ENCODE results near the gene ARHGDIA.
A peak's percentile ranks its signal among the peaks of the same experiment; 100 is the strongest.
"Not testable (repeated sequence)": the region's sequence is repeated elsewhere in the genome, so short reads cannot be mapped to it uniquely, and the experiment has no call there.

Gene ARHGDIA

DNA sequence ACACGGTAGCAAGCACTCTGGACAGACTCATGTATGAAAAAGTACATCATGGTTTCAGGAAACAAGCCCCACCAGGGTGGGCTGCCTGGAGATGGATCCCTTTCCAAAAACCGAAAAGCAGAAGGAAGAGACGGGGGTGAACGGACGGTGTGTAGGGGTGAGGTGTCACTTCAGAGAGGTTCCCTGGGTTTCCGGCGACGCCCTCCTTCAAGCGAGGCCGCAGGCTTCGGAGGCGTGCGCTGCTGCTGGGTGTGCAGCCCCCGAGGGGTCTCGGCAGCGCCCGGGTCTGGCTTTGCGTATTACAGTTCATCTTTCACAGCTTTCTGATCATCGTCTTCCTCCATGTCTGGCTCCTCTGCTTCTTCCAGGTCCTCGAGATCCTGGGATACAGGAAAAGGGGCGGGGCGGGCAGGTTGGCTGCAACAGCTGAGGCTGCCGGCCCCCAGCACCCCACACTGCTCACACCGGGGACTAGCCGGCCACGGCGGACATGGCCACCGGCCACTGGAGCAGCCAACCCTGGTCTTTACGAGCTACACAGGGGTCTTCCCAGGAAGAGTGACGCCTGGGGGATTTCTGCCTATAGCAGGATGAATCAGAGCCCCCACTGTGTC lies 27.3 kb downstream of the ARHGDIA start:
- no peak for DNase-seq (ENCODE audit: low spot score)

DNA sequence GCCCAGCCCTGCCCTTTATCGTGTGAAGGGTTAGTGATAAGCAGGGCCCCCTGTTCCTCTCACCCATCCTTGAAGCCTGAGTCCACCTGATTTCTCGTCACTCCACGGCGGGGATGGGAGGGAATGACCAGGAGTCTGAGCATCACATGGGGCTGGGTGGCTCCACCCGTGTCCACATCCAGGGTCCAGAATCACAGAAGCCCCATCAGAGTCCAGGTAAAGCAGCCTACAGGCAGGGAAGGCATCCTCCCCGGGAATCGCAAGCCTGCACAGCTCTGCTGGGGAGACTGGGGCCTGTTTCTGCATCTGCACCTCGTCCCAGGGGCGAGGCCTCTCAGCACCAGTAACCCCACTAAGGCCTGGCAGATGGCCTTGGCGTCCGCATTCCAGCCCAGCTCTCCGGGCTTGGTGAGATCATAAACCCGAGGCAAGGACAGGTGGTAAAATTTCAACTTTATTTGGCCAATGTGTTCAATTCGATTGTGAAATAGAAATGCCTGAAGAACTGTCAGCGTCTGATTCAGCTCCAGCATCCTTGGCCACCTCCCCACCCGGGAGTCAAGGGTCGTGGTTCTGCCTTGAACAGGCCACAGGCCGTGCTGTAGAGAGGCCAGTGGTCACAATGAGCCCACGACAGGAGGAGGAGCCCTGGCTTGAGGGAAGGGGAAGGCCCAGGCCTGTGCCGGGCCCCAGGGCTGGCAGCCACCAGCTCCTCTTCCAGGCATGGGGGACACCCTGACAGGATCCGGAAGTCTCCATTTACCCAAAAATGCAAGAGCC lies 28.2 kb downstream of the ARHGDIA start:
- no peak for DNase-seq (ENCODE audit: low spot score)

DNA sequence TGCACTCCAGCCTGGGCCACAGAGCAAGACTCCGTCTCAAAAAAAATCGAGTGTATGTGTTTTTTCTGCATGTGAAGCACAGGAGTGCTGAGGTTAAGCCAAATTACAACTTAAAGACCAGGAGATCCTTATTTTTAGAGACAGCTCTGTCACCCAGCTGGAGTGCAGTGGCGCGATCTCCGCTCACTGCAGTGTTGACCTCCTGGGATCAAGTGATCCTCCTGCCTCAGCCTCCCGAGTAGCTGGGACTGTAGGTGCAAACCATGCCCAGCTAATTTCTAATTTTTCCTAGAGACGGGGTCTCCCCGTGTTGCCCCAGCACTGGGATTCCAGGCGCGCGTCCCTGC lies 28.8 kb downstream of the ARHGDIA start:
- DNase-seq (ENCODE audit: low spot score) = no peak

DNA sequence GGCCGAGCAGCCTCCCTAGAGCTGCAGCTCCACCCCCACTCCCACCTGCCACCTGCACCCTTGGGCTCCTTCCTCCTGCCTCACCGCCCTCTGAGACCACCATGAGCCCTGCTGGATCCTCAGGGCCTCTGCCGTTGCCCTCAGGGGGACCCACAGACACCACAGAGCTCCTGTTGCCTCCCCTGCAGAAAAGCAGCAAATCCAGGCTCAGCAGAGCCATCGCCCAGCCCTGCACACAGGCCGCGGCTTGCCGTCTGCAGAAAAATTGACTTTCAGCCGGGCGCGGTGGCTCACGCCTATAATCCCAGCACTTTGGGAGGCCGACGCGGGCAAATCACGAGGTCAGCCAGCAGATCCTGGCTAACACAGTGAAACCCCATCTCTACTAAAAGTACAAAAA lies 29.3 kb downstream of the ARHGDIA start:
- DNase-seq (ENCODE audit: low spot score) = no peak

DNA sequence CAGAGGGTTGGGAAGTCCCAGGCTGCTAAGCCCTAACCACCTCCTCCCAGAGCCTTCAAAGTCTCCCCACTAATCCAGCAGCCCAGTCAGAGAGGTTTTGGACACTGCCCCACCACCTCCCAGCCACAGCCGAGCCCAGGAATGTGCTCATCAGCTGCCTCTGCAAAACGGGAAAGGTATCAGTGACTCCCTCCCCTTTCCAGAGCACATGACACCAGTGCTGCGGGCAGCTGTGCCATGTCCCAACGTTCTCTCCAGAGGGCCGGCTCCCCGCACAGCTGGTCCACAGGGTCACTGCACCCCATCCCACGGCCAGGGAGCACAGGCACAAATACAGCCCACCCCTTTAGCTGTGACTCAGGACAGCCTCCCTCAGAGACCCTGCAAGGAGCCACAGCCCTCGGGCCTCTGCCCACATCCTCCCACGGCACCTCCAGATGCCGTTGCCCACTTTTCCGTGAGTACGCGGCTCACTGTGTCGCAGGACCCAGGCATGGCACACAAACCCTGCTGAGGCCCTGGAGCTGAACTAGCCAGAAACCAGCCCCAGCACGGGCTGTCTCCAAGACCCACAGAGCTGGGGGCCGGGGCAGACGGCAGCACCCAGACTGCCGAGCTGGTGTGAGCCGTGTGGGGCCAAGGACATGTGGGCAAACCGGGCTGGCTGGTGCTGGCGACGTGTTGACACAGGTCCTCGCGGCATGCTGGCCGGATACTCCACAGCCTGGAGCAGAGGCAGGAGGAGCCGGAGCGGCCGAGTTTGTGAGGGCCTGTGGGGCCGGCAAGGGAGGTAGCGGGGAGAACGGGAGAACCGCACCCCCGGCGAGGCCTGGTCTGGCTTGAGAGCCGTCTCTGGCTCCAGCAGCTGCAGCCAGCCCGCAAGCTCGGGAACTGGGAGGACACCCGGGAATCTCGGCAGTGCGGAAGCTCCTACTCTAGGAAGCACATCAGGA lies 30.0 kb downstream of the ARHGDIA start:
- no peak for DNase-seq (ENCODE audit: low spot score)

DNA sequence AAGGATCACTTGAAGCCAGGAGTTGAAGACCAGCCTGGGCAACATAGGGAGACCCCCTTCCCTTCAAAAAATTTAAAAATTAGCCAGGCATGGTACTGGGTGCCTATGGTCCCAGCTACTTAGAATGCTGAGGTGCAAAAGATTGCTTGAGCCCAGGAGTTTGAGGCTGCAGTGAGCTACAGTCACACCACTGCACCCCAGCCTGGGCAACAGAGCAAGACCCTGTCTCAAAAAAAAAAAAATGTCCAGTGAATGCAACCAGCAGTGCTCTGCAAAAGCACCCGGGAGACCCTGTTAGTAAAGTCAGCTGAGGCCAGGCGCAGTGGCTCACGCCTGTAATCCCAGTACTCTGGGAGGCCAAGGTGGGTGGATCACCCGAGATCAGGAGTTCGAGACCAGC lies 31.1 kb downstream of the ARHGDIA start:
- DNase-seq (ENCODE audit: low spot score) = not testable (repeated sequence)

DNA sequence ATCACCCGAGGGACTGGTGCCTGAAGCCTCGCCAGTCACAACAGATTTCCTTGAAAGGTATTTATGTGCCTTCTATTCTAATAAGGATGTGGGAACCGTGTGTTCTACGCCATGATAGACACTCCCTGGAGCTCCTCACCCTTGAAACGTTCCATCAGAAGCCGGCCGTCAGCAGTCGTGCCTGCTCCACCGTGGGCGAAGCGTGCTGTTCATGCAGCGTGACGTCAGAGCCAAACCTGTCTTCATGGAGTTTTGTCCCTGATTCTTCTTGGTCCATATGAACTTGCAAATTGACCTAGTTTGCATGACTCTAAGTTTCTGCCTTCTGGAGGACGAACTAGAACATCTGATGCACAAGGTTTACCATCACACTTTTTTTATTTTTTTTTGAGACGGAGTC lies 31.8 kb downstream of the ARHGDIA start:
- DNase-seq (ENCODE audit: low spot score) = no peak

DNA sequence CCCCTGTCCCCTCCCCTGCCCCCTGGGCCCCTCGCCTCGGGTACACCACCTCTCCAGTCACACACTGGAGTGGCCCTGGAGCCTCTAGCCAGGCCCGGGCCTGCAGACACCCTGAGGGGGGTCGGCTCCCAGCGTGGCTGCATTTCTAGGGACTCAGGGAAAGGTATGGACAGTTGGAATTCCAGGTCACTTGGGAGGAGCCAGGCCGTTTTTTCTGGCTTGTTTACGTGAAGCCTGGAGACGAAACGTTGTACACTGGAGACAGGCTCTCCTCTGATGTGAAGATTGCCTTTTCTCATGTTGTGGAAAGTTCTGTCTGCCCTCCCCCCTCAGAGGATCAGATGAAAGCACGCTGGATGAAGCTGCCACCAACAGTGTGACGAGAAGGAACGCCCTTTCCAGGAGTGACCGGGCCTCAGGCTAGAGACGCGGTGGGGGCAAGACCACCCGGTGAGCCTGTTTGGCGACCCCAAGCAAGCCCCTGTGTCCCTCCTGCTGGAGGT lies 32.3 kb downstream of the ARHGDIA start:
- no peak for DNase-seq (ENCODE audit: low spot score)

DNA sequence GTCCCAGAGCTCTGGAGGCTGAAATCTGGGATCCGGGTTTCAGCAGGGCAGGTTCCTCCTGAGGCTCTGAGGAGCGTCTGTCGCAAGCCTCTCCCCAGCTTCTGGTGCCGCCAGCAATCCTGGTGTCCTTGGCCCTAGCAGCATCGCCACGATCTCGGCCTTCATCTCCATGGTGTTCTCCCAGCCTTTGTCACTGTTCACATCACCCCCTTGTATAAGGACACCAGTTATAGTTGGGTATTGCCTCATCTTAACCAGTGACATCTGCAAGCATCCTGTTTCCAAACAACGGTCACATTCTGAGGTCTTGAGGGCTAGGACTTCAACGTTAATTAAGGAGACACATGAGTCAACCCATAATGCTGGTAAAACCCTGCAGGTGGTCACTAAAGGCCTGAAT lies 33.5 kb downstream of the ARHGDIA start:
- DNase-seq (ENCODE audit: low spot score) = no peak

DNA sequence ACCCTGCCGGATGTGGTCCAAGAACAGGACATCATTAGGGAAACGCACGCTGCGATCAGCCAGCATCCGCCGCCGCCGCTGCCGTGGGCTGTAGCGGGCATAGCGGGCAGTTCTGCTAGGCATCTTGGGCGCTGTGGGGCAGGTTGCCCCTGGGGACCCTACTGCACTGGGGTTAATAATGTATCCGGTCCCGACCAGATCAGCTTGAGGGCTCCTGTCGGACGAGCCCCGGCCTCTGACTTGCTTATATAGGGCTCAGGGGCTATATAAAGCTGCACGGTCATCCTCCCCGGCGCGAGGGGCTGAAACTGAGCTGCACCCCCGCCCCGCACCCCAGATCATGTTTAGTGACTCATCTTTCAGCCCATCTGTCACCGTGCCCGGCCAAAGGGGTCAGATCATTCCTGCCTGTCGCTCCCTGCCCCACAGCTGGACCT lies 36.3 kb downstream of the ARHGDIA start, which contains the start of gene PPP1R27:
TSS of gene PPP1R27 (minus strand) at position 220 of the 437 bp plus-strand sequence. CDS start at position 123, 97 bp downstream.
- no peak for DNase-seq (ENCODE audit: low spot score)

DNA sequence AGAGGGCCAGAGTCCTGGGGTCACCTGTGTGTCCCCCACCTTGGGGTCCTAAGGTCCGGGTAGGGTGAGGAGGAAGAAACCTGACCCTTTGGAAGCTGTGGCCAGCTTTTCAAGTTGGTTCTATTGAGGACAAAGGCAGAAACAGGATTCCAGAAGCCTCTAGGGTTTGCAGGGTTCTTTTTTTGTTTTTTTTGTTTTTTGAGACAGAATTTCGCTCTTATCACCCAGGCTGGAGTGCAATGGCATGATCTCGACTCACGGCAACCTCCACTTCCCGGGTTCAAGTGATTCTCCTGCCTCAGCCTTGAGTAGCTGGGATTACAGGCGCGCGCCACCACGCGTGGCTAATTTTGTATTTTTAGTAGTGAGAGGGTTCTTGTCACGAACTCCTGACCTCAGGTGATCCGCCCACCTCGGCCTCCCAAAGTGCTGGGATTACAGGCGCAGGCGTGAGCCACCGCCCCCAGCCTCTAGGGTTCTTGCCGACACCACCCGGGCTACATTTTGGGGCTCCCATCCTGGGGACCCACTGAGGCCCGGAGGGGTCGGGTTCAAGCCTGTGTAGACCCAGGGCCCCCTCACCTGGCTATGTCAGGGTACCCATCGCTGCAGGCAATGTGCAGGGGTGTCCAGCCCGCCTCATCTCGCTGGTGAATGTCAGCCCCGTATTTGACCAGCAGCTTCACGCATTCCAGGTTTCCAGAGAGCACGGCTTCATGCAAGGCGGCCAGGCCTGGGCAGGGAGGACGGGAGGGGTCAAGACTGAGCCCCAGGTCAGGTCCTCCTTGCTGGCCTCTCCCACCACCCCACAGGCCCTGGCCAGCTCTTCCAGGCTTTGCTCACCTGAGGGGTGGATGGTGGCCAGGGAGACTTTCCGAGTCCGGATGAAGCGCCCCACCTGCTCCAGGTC lies 37.0 kb downstream of the ARHGDIA start:
- no peak for DNase-seq (ENCODE audit: low spot score)

DNA sequence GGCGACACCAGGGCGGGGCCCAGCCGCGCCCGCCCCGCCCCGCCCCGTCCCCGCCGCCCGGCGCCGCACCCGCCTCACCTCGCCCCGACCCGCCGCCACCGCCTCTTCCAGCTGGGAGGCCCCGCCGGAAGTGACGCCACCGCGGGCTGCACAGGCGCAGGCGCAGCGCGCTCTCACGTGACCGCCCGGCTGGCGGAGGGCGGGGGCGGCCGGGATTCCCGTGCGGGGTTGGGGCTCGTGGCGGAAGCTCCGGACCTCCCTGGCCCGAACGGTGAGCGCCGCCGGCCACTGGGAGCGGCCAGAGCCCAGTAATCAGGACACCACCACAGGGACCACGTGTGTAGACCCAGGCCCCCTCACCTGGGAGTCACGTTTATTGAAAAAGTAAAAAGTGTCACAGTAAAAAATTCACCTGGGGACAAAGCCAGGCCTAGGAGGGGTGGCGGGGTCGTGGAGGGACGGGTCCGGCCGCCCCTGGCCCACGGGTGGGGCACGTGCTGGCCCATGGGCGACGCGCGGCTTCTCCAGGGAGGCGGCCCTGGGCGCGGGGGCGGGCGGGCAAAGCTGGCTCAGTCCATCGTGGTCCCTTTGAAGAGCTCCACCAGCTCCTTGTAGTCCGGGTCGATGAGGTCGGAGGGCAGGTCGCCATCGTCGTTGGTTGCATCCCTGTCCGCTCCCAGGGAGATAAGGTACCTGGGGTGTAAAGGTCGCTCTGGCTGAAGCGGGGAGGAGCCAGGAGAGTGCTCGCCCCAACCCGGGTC lies 37.8 kb downstream of the ARHGDIA start, which contains the start of gene MCRIP1:
TSS of gene MCRIP1 (minus strand) at position 132 of the 761 bp plus-strand sequence. CDS start 8,785 bp downstream, outside the sequence.
- DNase-seq (ENCODE audit: low spot score) = peak; percentile 94

DNA sequence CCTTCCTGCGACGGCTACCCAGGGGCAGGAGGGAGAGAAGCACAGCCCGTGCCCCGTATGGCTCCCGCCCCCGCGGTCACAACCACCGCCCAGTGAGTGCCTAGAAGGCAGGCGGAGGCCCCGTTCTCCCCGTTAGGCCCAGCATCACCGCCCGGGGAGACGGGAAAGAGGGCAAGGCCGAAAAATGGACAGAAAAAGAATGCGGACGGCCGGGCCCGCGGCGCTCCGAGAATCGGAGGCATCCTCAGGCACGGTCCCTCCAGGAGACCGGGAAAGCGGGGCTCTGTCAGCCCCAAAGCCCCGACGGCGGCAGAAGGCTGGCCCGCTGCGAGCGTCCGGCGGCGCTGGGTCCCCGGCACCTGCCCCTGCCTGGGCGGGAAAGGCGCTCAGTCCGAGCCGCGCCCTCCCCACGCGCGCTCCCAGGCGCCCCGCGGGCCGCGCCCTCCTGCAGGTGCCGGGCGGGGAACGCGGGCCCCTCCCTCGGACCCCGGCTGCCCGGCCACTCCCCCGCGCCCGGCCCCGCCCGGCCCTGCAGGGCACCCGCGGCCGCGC lies 38.5 kb downstream of the ARHGDIA start:
- peak; percentile 38 for DNase-seq (ENCODE audit: low spot score)

DNA sequence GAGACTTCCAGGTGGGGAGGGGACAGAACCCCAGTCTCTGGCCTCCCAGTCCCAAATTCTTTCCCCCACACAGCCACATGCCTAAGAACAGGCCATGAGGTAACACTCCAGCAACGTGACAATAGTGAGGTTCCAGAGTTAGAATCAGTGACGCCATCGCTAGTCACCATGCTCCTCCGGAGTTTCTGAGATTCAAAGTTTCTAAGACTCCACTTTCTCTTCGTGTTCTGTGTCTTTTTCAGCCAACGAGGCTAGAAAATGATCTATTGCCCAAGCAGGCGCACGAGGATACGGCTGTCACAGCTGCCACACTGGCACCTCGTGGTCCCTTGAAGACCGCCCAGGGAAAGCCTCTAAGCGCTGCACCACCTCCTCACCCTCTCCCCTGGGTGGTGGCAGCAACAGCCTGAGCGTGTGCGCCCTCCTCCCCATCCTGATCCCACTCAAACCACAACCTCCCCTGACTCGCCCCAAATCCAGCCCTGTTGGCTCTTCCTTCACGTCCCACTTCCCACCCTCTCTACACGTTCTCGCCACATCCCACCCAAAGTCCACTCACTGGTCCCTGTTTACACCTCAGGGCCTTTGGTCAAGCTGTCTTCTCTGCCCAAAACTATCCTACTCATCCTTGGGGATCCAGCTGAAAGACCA lies 39.1 kb downstream of the ARHGDIA start:
- DNase-seq (ENCODE audit: low spot score) = peak; percentile 30

DNA sequence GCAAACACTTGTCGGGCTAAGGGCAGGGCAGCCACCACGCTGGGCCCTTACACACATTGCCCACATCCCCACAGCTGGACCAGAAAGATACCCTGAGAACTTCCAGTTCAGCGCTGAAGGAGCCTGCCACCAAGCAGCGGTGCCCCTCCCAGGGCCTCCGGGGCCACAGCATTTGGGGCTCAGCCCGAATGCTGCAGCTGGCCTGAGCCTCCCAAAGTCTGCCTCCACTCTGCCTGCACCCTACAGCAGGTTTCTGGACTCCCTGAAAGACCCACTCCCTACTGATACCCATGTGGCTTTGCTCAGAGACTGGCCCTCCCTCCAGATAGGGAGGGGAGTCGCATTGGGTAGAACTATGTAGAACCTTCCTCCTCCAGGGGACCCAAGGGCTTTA lies 39.6 kb downstream of the ARHGDIA start:
- peak; percentile 53 for DNase-seq (ENCODE audit: low spot score)

DNA sequence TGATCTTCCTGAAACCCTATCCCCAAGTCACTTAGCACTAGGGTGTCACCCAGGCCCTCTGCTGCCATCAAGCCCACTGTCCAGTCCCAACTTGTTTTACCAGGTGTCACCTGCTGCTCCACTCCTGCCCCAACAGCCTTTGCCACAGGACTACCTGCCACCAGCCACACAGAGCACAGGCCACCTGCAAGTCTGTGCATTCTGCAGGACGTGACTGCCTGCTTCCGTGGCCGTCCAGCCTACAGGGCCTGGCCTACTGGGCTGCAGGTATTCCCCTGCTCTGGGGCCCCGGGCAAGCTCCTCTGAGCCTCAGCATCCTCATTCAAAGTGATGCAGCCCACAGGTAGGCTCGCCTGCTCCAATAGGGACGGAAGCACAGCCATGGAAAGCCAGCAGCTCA lies 41.3 kb downstream of the ARHGDIA start:
- no peak for DNase-seq (ENCODE audit: low spot score)

DNA sequence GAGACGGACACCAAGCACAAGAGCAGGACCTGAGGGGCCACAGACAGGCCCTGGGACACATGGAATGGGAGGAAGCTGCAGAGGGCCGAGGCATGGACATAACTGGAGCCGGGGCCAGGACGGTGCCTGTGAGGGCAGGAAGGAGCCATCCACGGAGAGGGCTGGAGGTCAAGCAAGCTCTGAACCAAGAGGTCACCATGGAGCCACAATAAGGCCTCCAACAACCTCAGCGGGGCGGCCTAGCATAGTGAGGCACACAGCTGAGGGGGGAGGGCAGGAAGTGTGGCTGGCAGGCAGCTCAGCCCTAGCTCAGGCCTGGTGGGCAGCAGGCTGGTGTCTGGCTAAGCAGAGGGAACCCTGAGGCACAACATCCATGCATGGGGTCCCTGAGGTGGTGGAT lies 42.5 kb downstream of the ARHGDIA start:
- no peak for DNase-seq (ENCODE audit: low spot score)

DNA sequence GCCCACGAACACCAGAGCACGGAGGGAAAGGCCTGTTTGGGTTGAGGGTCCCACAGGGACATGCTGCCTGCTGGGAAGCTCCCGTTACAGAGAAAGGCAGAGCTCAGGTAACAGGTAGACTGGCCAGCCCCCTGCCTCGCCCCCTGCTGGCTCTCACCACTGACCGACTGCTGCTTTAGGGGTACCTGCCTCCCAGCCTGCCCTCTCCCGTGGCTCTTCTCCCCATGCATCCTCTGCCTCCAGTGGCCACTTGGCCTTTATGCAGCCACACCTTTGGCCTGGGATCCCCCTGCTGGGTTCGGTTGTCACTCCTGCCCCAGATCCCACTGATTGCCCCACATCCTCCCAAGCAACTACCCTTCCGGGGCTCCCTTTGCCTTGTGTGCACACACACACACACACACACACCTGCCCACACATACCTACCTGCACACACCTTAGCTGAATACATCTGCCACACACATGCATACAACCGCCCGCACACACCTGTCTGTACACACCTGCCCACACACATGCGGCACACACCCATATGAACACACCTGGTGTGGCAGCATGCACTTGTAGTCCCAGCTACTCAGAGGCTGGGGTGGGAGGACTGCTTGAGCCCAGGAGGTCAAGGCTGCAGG lies 45.2 kb downstream of the ARHGDIA start:
- DNase-seq (ENCODE audit: low spot score) = no peak

DNA sequence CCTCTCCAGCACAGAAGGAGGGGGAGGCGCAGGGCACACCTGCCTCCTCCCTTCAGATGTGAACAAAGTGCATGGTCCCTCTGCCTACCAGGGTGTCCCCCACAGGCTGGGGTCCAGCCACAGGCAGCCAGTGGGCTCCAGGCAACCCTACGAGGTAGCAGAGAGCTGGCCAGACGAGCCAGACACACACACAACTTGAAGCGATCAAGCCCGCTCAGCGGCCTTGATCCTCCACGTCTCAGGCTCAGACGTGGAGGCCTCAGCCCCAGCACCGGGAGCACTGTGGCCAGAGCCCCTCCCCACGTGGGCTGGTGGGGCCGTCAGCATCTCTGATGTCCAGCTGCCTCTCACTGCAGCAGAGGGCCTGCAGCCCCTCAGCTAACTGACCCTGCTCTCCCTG lies 46.5 kb downstream of the ARHGDIA start:
- no peak for DNase-seq (ENCODE audit: low spot score)
